CD4-positive, alpha-beta T cell (primary cell): ENCODE results near the gene COA8. TPM values are rescaled to one million over a fixed set of nuclear protein-coding genes. Genes with fewer than 3 reads are reported as not detected.

Experiments
- ATAC-seq: fragments of 200-7000 bp; cut with Tn5 transposase; one replicate; pipeline ENCODE4 v1.10.0; 2022; ENCODE audit warnings: mild to moderate bottlenecking; ENCODE audit not compliant: poor library complexity
- CTCF ChIA-PET: fragments of 350-600 bp; sonication (Branson Sonifier 250); formaldehyde crosslinking; loops from one replicate; lab custom pipeline; 2021; ENCODE audit warnings: antibody characterized with exemption, inconsistent platforms; lab: Charles Lee
- POLR2A ChIA-PET: fragments of 350-600 bp; sonication (Branson Sonifier 250); formaldehyde crosslinking; loops from one replicate; lab custom pipeline; 2021; ENCODE audit warnings: antibody characterized with exemption, inconsistent platforms; lab: Charles Lee
- DNase-seq, 14 experiments: peaks; one replicate each; pipeline ENCODE4 v3.0.0-alpha.2; 2013 to 2020; ENCODE audit warnings: mixed read lengths in 2 of 14
- H3K27ac ChIP-seq, 2 donors: one replicate each; pipeline versions ENCODE4 v1.5.1 to v1.7.0; 2013; ENCODE audit warnings: low read length in 2 of 2, low read depth in 1 of 2, mild to moderate bottlenecking in 1 of 2
- H3K27me3 ChIP-seq, 2 experiments: 1 replicate in 1 of 2; 2 replicates in 1 of 2; pipeline versions ENCODE4 v1.6.1 to v1.7.0; 2013; ENCODE audit warnings: low read length in 2 of 2, control low read depth in 1 of 2, mild to moderate bottlenecking in 1 of 2, moderate library complexity in 1 of 2; ENCODE audit not compliant: insufficient read depth in 2 of 2, control insufficient read depth in 1 of 2
- H3K36me3 ChIP-seq: one replicate; pipeline ENCODE4 v1.6.1; 2013; ENCODE audit warnings: low read length, control low read depth; ENCODE audit not compliant: insufficient read depth
- H3K4me1 ChIP-seq: one replicate; pipeline ENCODE4 v1.6.1; 2013; ENCODE audit warnings: low read length, control low read depth; ENCODE audit not compliant: insufficient read depth
- H3K4me3 ChIP-seq: one replicate; pipeline ENCODE4 v1.5.1; 2013; ENCODE audit warnings: mild to moderate bottlenecking, low read length, moderate library complexity
- H3K9me3 ChIP-seq, 2 experiments: 1 replicate in 1 of 2; 2 replicates in 1 of 2; pipeline versions ENCODE4 v1.6.1 to v1.7.0; 2013; ENCODE audit warnings: low read length in 2 of 2, mild to moderate bottlenecking in 2 of 2, control low read depth in 1 of 2, moderate library complexity in 1 of 2; ENCODE audit not compliant: control insufficient read depth in 1 of 2, insufficient read depth in 1 of 2
- H3K27ac Mint-ChIP-seq: one replicate; pipeline ENCODE4 v1.8.0; 2020; ENCODE audit warnings: mixed read lengths
- H3K27me3 Mint-ChIP-seq: one replicate; pipeline ENCODE4 v1.8.0; 2021; ENCODE audit warnings: mixed read lengths
- H3K36me3 Mint-ChIP-seq: one replicate; pipeline ENCODE4 v1.8.0; 2021; ENCODE audit warnings: low read depth, mixed read lengths
- H3K4me1 Mint-ChIP-seq: one replicate; pipeline ENCODE4 v1.8.0; 2021; ENCODE audit warnings: low read depth, mixed read lengths
- H3K4me3 Mint-ChIP-seq: one replicate; pipeline ENCODE4 v1.8.0; 2020; ENCODE audit warnings: mild to moderate bottlenecking, mixed read lengths
- H3K9me3 Mint-ChIP-seq: one replicate; pipeline ENCODE4 v1.8.0; 2020; ENCODE audit warnings: mixed read lengths
- CTCF ChIP-seq: fragments of 200-600 bp; IDR thresholded peaks from one replicate; pipeline ENCODE4 v1.8.0; 2022; ENCODE audit warnings: antibody characterized with exemption, mild to moderate bottlenecking
- intact Hi-C, 2 experiments: fragments of 100-400 bp; cut with DNase I in 1 of 2; cut with micrococcal nuclease in 1 of 2; formaldehyde crosslinking; loops; one replicate each; pipeline versions ENCODE4 v1.15.1 to v1.9.0; 2023 to 2025; cut with DNase I, micrococcal nuclease
- total RNA-seq, 174 experiments: library from RNA in 2 of 174; stranded (reverse) in 2 of 174; gene quantifications; one replicate each; pipeline ENCODE4 v1.2.3 and lab custom pipeline; 2021 to 2026

Gene COA8
- total RNA-seq, 2 experiments from 2014 or later = 9.1 to 10.7 TPM

- TF ChIP-seq CTCF = peak; percentile 82
- Histone ChIP-seq H3K9me3 (peaks cover 0 to 8% of the 10 kb centered on the region in 2 experiments), H3K4me3 (no peak overlapping the region), H3K36me3 (no peaks in the 10 kb centered on the region), H3K27ac (no peak overlapping the region), H3K4me1 (peaks cover 42% of the 10 kb centered on the region), H3K27me3 (peaks cover 9 to 18% of the 10 kb centered on the region in 2 experiments)
- peak; percentile 45 to 76 (median 56) for DNase-seq
- POLR2A ChIA-PET = interaction anchor here (2.3 kb wide), 1 partner anchor 10 kb away, joined by 9 read pairs; the partner anchor contains the start of gene TRMT61A
- Mint-ChIP-seq H3K9me3 (no peaks in the 10 kb centered on the region), H3K27ac (no peak overlapping the region), H3K36me3 (no peaks in the 10 kb centered on the region), H3K4me3 (peak overlapping the region; percentile 25), H3K27me3 (peaks cover 17% of the 10 kb centered on the region), H3K4me1 (peaks cover 10% of the 10 kb centered on the region)
- CTCF ChIA-PET = interaction anchor here (0.6 to 1.9 kb wide), 15 partner anchors 10 to 105 kb away, joined by 3 to 22 read pairs (median 3); partner anchors contain the start of gene TRMT61A
- peak; percentile 41 for ATAC-seq
- intact Hi-C loops = loop anchor here (1.0 kb wide), 1 partner anchor 28 kb away; no protein-coding TSS in a partner anchor
Observed at GRCh38 chr14:103518422-103519042, 44.2 kb upstream of the COA8 start.

- POLR2A ChIA-PET = interaction anchor here (2.3 kb wide), 1 partner anchor 9 kb away, joined by 9 read pairs; the partner anchor contains the start of gene TRMT61A
- no peak overlapping the region for H3K27ac ChIP-seq
- CTCF ChIA-PET = interaction anchor here (0.6 to 1.9 kb wide), 15 partner anchors 9 to 106 kb away, joined by 3 to 22 read pairs (median 3); partner anchors contain the start of gene TRMT61A
- peaks cover 10% of the 10 kb centered on the region for H3K4me1 Mint-ChIP-seq
- intact Hi-C loops = no loop called here
- H3K27me3 Mint-ChIP-seq = peaks cover 23% of the 10 kb centered on the region
- peaks cover 11 to 19% of the 10 kb centered on the region in 2 experiments for H3K27me3 ChIP-seq
- no peaks in the 10 kb centered on the region for H3K9me3 Mint-ChIP-seq
- no peak for ATAC-seq
- H3K36me3 Mint-ChIP-seq = no peaks in the 10 kb centered on the region
- H3K9me3 ChIP-seq = peaks cover 0 to 15% of the 10 kb centered on the region in 2 experiments
- DNase-seq = peak in 1 of 14 experiments; percentile 23
- H3K4me3 Mint-ChIP-seq = peak overlapping the region; percentile 76
- H3K4me3 ChIP-seq = no peak overlapping the region
- peaks cover 42% of the 10 kb centered on the region for H3K4me1 ChIP-seq
- no peaks in the 10 kb centered on the region for H3K36me3 ChIP-seq
- no peak overlapping the region for H3K27ac Mint-ChIP-seq
- no peak for TF ChIP-seq CTCF
Observed at GRCh38 chr14:103519043-103519836, 43.5 kb upstream of the COA8 start.

GRCh38 chr14:103519837-103520212 is 42.9 kb upstream of the COA8 start:
- DNase-seq (peak in 1 of 14 experiments; percentile 24), ATAC-seq (no peak)
- H3K27ac ChIP-seq = no peak overlapping the region
- CTCF ChIA-PET = no interaction called here
- H3K36me3 Mint-ChIP-seq = no peaks in the 10 kb centered on the region
- H3K4me1 ChIP-seq = peaks cover 42% of the 10 kb centered on the region
- TF ChIP-seq CTCF = no peak
- H3K27me3 Mint-ChIP-seq = peaks cover 23% of the 10 kb centered on the region
- H3K36me3 ChIP-seq = no peaks in the 10 kb centered on the region
- peaks cover 11 to 19% of the 10 kb centered on the region in 2 experiments for H3K27me3 ChIP-seq
- H3K9me3 ChIP-seq = peaks cover 0 to 15% of the 10 kb centered on the region in 2 experiments
- peaks cover 10% of the 10 kb centered on the region for H3K4me1 Mint-ChIP-seq
- no peaks in the 10 kb centered on the region for H3K9me3 Mint-ChIP-seq
- POLR2A ChIA-PET = interaction anchor here (2.3 kb wide), 1 partner anchor 9 kb away, joined by 9 read pairs; the partner anchor contains the start of gene TRMT61A
- peak overlapping the region; percentile 76 for H3K4me3 Mint-ChIP-seq
- H3K27ac Mint-ChIP-seq = no peak overlapping the region
- H3K4me3 ChIP-seq = no peak overlapping the region
- intact Hi-C loops = no loop called here
